Upper lobe of left lung (tissue), 4 donors: ENCODE measurements around the gene ADAM19.

Experiments
- EP300 ChIP-seq, 4 donors: sonication (generic); formaldehyde crosslinking; IDR thresholded peaks; one replicate each; pipeline ENCODE4 v1.5.1; 2017; ENCODE audit warnings: antibody characterized with exemption in 4 of 4, control low read depth in 2 of 4
- POLR2A ChIP-seq, 4 donors: fragments of 450-650 bp; IDR thresholded peaks; one replicate each; pipeline ENCODE4 v1.5.1; 2016 to 2017; ENCODE audit warnings: antibody characterized with exemption in 4 of 4, mild to moderate bottlenecking in 2 of 4
- POLR2AphosphoS5 ChIP-seq, 2 donors: sonication (generic); formaldehyde crosslinking; IDR thresholded peaks; one replicate each; pipeline ENCODE4 v1.5.1; 2017; ENCODE audit warnings: antibody characterized with exemption in 2 of 2
- TF ChIP-seq, protein P1 (sequence below), 6 experiments: fragments of 450-650 bp in 4 of 6; fragments of 200-600 bp in 2 of 6; sonication (generic) in 2 of 6; IDR thresholded peaks; one replicate each; pipeline ENCODE4 v1.5.1; 2016 to 2019; ENCODE audit warnings: antibody characterized with exemption in 6 of 6

DNA sequence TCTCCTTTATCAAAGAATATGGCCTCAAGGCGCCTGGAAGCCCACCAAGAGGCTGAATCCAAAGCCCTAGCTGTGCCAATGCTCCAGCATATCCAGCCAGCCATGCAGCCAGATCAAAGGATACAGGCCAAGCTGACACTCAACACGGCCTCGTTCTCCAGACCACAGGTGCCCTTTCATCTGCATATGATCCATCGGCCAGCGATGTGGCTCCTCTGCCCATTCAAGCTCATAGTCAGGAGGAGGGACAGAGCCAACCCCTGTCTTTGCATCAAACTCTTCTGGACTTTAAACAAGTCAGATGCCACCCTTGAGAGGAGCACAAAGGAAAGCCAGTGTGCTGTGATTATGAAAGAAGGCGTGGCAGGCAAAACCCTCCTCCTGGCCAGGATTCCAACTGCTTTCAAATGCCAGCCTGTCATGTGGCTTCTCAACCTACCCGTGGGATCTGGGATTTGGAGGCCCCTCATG is 42.5 kb downstream of the ADAM19 start:
- TF ChIP-seq, protein P1, sequence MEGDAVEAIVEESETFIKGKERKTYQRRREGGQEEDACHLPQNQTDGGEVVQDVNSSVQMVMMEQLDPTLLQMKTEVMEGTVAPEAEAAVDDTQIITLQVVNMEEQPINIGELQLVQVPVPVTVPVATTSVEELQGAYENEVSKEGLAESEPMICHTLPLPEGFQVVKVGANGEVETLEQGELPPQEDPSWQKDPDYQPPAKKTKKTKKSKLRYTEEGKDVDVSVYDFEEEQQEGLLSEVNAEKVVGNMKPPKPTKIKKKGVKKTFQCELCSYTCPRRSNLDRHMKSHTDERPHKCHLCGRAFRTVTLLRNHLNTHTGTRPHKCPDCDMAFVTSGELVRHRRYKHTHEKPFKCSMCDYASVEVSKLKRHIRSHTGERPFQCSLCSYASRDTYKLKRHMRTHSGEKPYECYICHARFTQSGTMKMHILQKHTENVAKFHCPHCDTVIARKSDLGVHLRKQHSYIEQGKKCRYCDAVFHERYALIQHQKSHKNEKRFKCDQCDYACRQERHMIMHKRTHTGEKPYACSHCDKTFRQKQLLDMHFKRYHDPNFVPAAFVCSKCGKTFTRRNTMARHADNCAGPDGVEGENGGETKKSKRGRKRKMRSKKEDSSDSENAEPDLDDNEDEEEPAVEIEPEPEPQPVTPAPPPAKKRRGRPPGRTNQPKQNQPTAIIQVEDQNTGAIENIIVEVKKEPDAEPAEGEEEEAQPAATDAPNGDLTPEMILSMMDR (IDR thresholded peaks at IDR 0.05): no peak
- TF ChIP-seq POLR2AphosphoS5 (IDR thresholded peaks at IDR 0.05) (no peak), POLR2A (IDR thresholded peaks at IDR 0.05) (no peak), EP300 (IDR thresholded peaks at IDR 0.05) (no peak)
